AG04450 (cell line): ENCODE measurements around the gene ADISSP. TPM values are rescaled to one million over a fixed set of nuclear protein-coding genes. Genes with fewer than 3 reads are reported as not detected.

Experiments used
- CTCF ChIA-PET: fragments of 300-600, 350-600 bp; formaldehyde crosslinking; extraction: SDS; loops from one replicate; lab custom pipeline; 2022; ENCODE audit warnings: antibody characterized with exemption, inconsistent platforms; lab: Charles Lee
- POLR2A ChIA-PET: fragments of 350-600 bp; formaldehyde crosslinking; extraction: SDS; loops from one replicate; lab custom pipeline; 2021; ENCODE audit warnings: antibody characterized with exemption, inconsistent platforms; lab: Yijun Ruan, JAX
- DNase-seq: peaks from one replicate; pipeline ENCODE4 v3.0.0-alpha.2; 2011; ENCODE audit warnings: low read depth, low spot score
- H3K27ac ChIP-seq: one replicate; pipeline ENCODE4 v1.5.1; 2012; ENCODE audit warnings: low read depth, low read length, control low read depth
- H3K27me3 ChIP-seq: one replicate; pipeline ENCODE4 v1.6.0; 2012; ENCODE audit warnings: low read length; ENCODE audit not compliant: control insufficient read depth, insufficient read depth
- H3K4me3 ChIP-seq: 2 replicates; pipeline ENCODE4 v1.5.1; 2011; ENCODE audit warnings: mild to moderate bottlenecking, low read depth, low read length, control low read depth
- H3K9me3 ChIP-seq: 2 replicates; pipeline ENCODE4 v1.5.1; 2012; ENCODE audit warnings: low read length; ENCODE audit not compliant: control insufficient read depth, insufficient read depth
- CTCF ChIP-seq: IDR thresholded peaks from 2 replicates; pipeline ENCODE4 v1.5.1; 2011; ENCODE audit warnings: low read depth, low read length, control low read depth, inconsistent platforms
- polyA plus RNA-seq: library from polyadenylated mRNA; depleted of rRNA; stranded (reverse); fragments of >200 nt; gene quantifications from 2 replicates; pipeline ENCODE4 v1.2.3, GENCODE V29; 2011

Gene ADISSP
- polyA plus RNA-seq, 1 experiment = 22.6 TPM

DNA sequence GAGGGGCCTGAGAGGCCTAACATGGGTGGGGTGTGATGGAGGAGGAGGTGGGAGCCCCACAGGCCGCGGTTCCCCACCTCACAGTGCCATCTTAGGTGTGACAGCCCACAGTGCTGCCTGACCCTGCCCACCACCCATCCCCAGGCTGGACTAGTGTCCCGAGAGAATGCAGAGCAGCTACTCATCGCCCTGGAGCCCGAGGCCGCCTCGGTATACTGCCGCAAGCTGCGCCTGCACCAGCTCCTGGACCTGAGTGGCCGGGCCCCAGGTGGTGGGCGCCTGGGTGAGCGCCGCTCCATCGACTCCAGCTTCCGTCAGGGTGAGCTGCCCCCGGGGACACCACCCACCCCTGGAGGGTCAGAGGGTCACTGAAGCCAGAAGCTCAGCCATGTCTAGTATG, 19.5 kb downstream of the ADISSP start:
- CTCF ChIA-PET = interaction anchor here (1.3 kb wide), 1 partner anchor 72 kb away, joined by 5 read pairs; the partner anchor contains the start of gene AP5S1
- no peak for DNase-seq
- H3K9me3 ChIP-seq = peaks cover 14% of the 10 kb centered on the region; the same call in 1 of the 2 replicates
- TF ChIP-seq CTCF = no peak
- no peak overlapping the region for H3K27ac ChIP-seq
- no peaks in the 10 kb centered on the region for H3K27me3 ChIP-seq
- H3K4me3 ChIP-seq = no peak overlapping the region
- POLR2A ChIA-PET = no interaction called here

- ChIA-PET POLR2A (no interaction called here), CTCF (interaction anchor here (1.3 kb wide), 1 partner anchor 73 kb away, joined by 5 read pairs; the partner anchor contains the start of gene AP5S1)
- Histone ChIP-seq H3K9me3 (peaks cover 14% of the 10 kb centered on the region; the same call in 1 of the 2 replicates), H3K4me3 (no peak overlapping the region), H3K27ac (no peak overlapping the region), H3K27me3 (no peaks in the 10 kb centered on the region)
- TF ChIP-seq CTCF = no peak
- DNase-seq = no peak
Measured at GRCh38 chr20:3747471-3747870, 20.1 kb downstream of the ADISSP start.

DNA sequence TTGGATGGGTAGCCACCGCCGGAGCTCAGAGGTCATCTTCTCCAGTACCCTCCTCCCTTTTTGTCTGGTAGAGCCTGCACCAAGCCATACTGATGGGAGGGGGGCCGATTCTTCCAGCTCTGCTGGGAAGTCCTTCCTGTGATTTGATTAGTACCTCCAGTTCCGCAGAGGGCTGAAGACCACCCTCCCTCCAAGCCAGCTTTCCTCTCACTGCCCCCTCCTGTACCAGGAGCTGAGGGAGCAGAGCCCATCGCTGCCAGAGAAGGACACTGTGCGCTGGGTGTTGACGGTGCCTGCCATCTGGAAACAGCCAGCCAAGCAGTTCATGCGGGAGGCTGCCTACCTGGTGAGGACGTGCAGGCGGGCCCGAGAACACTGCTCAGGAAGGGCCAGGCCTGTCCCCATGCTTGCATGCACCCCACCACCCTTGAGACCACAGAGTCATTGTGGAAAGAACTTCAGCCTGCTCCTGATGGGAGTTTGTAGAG, 21.8 kb downstream of the ADISSP start:
- CTCF ChIA-PET = interaction anchor here (1.4 kb wide), 1 partner anchor 38 kb away, joined by 4 read pairs; no protein-coding TSS in a partner anchor
- TF ChIP-seq CTCF = no peak
- Histone ChIP-seq H3K27ac (no peak overlapping the region), H3K27me3 (peaks cover 3% of the 10 kb centered on the region), H3K9me3 (peaks cover 14% of the 10 kb centered on the region; the same call in 1 of the 2 replicates), H3K4me3 (no peak overlapping the region)
- POLR2A ChIA-PET = interaction anchor here (0.9 kb wide), 1 partner anchor 10 kb away, joined by 3 read pairs; no protein-coding TSS in a partner anchor
- DNase-seq = no peak

- H3K27me3 ChIP-seq = peaks cover 7% of the 10 kb centered on the region
- DNase-seq = no peak
- TF ChIP-seq CTCF = no peak
- no peak overlapping the region for H3K4me3 ChIP-seq
- no peak overlapping the region for H3K27ac ChIP-seq
- ChIA-PET CTCF (interaction anchor here (1.4 kb wide), 1 partner anchor 38 kb away, joined by 4 read pairs; no protein-coding TSS in a partner anchor), POLR2A (interaction anchor here (0.9 kb wide), 1 partner anchor 9 kb away, joined by 3 read pairs; no protein-coding TSS in a partner anchor)
- peaks cover 11% of the 10 kb centered on the region; the same call in 1 of the 2 replicates for H3K9me3 ChIP-seq
Measured at GRCh38 chr20:3744806-3745685, 22.5 kb downstream of the ADISSP start.
